Measurements from ENCODE around the gene SUDS3. TPM values are rescaled to one million over a fixed set of nuclear protein-coding genes. Genes with fewer than 3 reads are reported as not detected.

SUDS3 gene
- total and polyA plus RNA-seq, 10 of the 15 experiments (the other 5 are each of a cell fraction or from before 2014, with no cell fraction given), result 5.2 to 42.8 (median 21.7) TPM

- intact Hi-C loops (cut with micrococcal nuclease; ENCODE audit: unreplicated experiment) (loop anchor here (2.0 to 5.0 kb wide), 4 partner anchors 140 to 502 kb away; partner anchors contain the start of gene WSB2), in situ Hi-C loops (cut with MboI) (loop anchor here (25.0 kb wide), 1 partner anchor 1190 kb away; the partner anchor contains the start of gene FBXO21)
- H3K4me1 ChIP-seq (ENCODE audit: control insufficient read depth, insufficient read depth, low read length), result peaks cover 3% of the 10 kb centered on the region
- under 1% methylated on average over 22 of the region's 22 CpGs for WGBS (ENCODE audit: insufficient coverage, insufficient replicate concordance, low lambda C conversion rate, missing lambda C conversion rate)
- H3K27me3 ChIP-seq (replicated peaks in 1 of 2; ENCODE audit: control insufficient read depth in 2 of 2, insufficient read depth in 2 of 2, low read length in 1 of 2), result no peaks in the 10 kb centered on the region
- H3K4me3 ChIP-seq, result peak overlapping the region; percentile 83
- H3K79me2 ChIP-seq (ENCODE audit: control insufficient read depth, insufficient read depth, low read length), result peaks cover 27% of the 10 kb centered on the region
- peak overlapping the region; percentile 93 for H3K27ac ChIP-seq (ENCODE audit: control insufficient read depth, insufficient read depth)
- TF ChIP-seq POU2F2 (IDR thresholded peaks at IDR 0.05; ENCODE audit: borderline replicate concordance, low read depth, low read length), result no peak
- no peak for TF ChIP-seq NFIC (IDR thresholded peaks at IDR 0.05; ENCODE audit: low read depth, low read length)
- no peak for TF ChIP-seq LARP7 (IDR thresholded peaks at IDR 0.05)
- TF ChIP-seq YY1 (IDR thresholded peaks at IDR 0.05; ENCODE audit: low read depth, low read length), result no peak
- TF ChIP-seq RUNX3 (IDR thresholded peaks at IDR 0.05; ENCODE audit: low read length), result no peak
- no peak for TF ChIP-seq PAX8 (IDR thresholded peaks at IDR 0.05)
- no peak for TF ChIP-seq SREBF1 (IDR thresholded peaks at IDR 0.05; ENCODE audit: low read length)
- TF ChIP-seq MTA2 (IDR thresholded peaks at IDR 0.05; ENCODE audit: low read depth), result no peak
- H3K9me3 ChIP-seq (replicated peaks; ENCODE audit: control insufficient read depth, insufficient read depth, low read length), result no peaks in the 10 kb centered on the region
- peak overlapping the region; percentile 75 for H3K9ac ChIP-seq (ENCODE audit: control insufficient read depth, insufficient read depth, low read length)
- TSS peak; percentile 52 for BruUV-seq (replicated peaks)
- ChIA-PET POLR2A (interaction anchor here (0.6 to 3.6 kb wide), 15 partner anchors 12 to 329 kb away, joined by 3 to 23 read pairs (median 4); no protein-coding TSS in a partner anchor), SMC1A (ENCODE audit: uncharacterized antibody, unreplicated experiment) (interaction anchor here (0.7 to 6.7 kb wide), 25 partner anchors 21 to 660 kb away, joined by 3 to 185 read pairs (median 7); partner anchors contain the start of gene PEBP1), CTCF (interaction anchor here (0.7 to 6.3 kb wide), 48 partner anchors 7 to 1036 kb away, joined by 3 to 277 read pairs (median 8); partner anchors contain the start of genes PEBP1 and WSB2), RAD21 (ENCODE audit: unreplicated experiment) (interaction anchor here (0.5 to 6.6 kb wide), 29 partner anchors 11 to 1168 kb away, joined by 3 to 166 read pairs (median 5); partner anchors contain the start of gene PEBP1)
- H4K20me1 ChIP-seq (ENCODE audit: control insufficient read depth, insufficient read depth), result no peaks in the 10 kb centered on the region
- FAIRE-seq (no peak), DNase-seq (ENCODE audit: low read depth, low spot score) (no peak), ATAC-seq (no peak)
- H3K36me3 ChIP-seq (ENCODE audit: control insufficient read depth in 2 of 2, insufficient read depth in 2 of 2, low read length in 1 of 2), result peaks cover 0 to 4% of the 10 kb centered on the region in 2 experiments; a peak in 2 of 4 replicates
- peak overlapping the region; percentile 46; the same call in 1 of the 2 replicates for H2AFZ ChIP-seq (ENCODE audit: control insufficient read depth, low read depth, low read length)
- H3K4me2 ChIP-seq (ENCODE audit: control insufficient read depth, insufficient read depth), result peak overlapping the region; percentile 83
These were observed 897 bp downstream of the SUDS3 start for GRCh38 chr12:118377021-118377883.
